Measurements from ENCODE around the gene SLC15A1. TPM values are rescaled to one million over a fixed set of nuclear protein-coding genes. Genes with fewer than 3 reads are reported as not detected.

Gene SLC15A1
- total RNA-seq, 4 donors from 2014 or later = not detected

DNA sequence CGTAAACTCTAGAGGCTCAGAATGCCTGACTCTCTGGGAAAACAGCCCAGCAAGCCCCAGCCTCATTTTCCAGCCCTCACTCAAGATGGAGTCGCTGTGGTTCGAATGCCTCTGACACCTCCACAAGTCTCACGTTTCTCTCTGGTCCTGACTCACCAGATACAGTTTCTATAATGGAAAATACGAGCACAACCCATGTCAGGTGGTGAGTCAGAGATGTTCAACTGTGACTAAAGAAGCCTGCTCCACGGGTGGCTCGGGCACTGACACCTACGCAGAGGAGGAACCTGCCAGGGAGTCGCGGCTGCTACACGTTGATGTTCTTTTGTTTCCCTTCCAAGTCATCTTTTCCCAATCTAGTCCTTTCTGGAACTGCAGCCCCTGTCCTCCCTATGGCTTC lies 88.4 kb downstream of the SLC15A1 start:
- H3K9me3 ChIP-seq = no peaks in the 10 kb centered on the region
- H3K36me3 ChIP-seq = no peaks in the 10 kb centered on the region
- ATAC-seq (no peak), DNase-seq (no peak)
- in situ Hi-C loops (cut with MboI; ENCODE audit: low sequenced_read_pairs in 4 of 4) = loop anchor here (25.0 kb wide), 2 partner anchors 527 to 802 kb away; partner anchors contain the start of gene FARP1 (in 1 of the 4)
- intact Hi-C loops (cut with DNase I; ENCODE audit: low total_unique reads) = no loop called here
- TF ChIP-seq POLR2A (IDR thresholded peaks at IDR 0.05) = no peak
- TF ChIP-seq, protein P1, sequence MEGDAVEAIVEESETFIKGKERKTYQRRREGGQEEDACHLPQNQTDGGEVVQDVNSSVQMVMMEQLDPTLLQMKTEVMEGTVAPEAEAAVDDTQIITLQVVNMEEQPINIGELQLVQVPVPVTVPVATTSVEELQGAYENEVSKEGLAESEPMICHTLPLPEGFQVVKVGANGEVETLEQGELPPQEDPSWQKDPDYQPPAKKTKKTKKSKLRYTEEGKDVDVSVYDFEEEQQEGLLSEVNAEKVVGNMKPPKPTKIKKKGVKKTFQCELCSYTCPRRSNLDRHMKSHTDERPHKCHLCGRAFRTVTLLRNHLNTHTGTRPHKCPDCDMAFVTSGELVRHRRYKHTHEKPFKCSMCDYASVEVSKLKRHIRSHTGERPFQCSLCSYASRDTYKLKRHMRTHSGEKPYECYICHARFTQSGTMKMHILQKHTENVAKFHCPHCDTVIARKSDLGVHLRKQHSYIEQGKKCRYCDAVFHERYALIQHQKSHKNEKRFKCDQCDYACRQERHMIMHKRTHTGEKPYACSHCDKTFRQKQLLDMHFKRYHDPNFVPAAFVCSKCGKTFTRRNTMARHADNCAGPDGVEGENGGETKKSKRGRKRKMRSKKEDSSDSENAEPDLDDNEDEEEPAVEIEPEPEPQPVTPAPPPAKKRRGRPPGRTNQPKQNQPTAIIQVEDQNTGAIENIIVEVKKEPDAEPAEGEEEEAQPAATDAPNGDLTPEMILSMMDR (IDR thresholded peaks at IDR 0.05 in 4 of 5, conservative IDR thresholded peaks at IDR 0.05 in 1 of 5) = no peak
- H3K27me3 ChIP-seq = no peaks in the 10 kb centered on the region
- H3K27ac ChIP-seq = no peak overlapping the region
- no peaks in the 10 kb centered on the region for H3K4me1 ChIP-seq
- no peak overlapping the region for H3K4me3 ChIP-seq

- Histone ChIP-seq H3K27ac (peak overlapping the region in 1 of 4 donors; percentile 9), H3K36me3 (no peaks in the 10 kb centered on the region), H3K27me3 (no peaks in the 10 kb centered on the region), H3K4me1 (no peaks in the 10 kb centered on the region), H3K4me3 (no peak overlapping the region), H3K9me3 (no peaks in the 10 kb centered on the region)
- ATAC-seq (peak; percentile 13 to 48), DNase-seq (no peak)
- no peak for TF ChIP-seq POLR2A (IDR thresholded peaks at IDR 0.05)
- TF ChIP-seq, protein P1 (IDR thresholded peaks at IDR 0.05 in 4 of 5, conservative IDR thresholded peaks at IDR 0.05 in 1 of 5) = no peak
- intact Hi-C loops (cut with DNase I; ENCODE audit: low total_unique reads) (no loop called here), in situ Hi-C loops (cut with MboI; ENCODE audit: low sequenced_read_pairs in 4 of 4) (loop anchor here (10.0 to 25.0 kb wide), 3 partner anchors 513 to 796 kb away; partner anchors contain the start of gene FARP1 (in 2 of the 4))
These were observed 94.3 kb downstream of the SLC15A1 start for GRCh38 chr13:98658131-98658530.

DNA sequence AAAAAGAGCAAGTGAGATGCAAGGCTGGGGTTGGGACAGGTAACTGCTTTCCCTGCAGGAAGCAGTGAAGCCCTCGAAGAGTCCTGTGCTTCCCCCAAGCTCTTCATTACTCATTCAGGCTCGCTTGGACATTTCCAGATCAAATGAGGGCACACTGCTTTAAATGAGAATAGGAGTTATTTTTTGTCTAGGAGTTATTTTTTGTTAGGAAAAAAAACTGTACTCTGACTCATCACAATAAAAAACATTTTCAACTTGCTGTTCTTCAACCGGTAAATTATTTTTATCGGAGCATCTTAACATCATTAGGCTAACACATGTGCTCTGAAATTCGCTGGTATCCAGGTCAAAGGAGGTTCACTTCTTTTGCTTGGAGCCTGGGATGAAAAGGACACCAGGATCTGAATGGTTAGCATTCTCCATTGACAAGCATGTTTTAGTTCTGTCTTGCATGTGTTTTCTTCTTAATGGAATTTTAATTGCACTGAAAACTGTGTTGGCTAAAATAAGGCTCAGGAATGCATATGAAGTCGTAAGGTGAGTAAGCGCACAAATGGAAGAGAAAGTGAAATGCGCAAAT lies 94.9 kb downstream of the SLC15A1 start:
- DNase-seq (no peak), ATAC-seq (no peak)
- Histone ChIP-seq H3K4me3 (no peak overlapping the region), H3K4me1 (no peaks in the 10 kb centered on the region), H3K9me3 (no peaks in the 10 kb centered on the region), H3K36me3 (no peaks in the 10 kb centered on the region), H3K27ac (peak overlapping the region in 1 of 4 donors; percentile 9), H3K27me3 (no peaks in the 10 kb centered on the region)
- intact Hi-C loops (cut with DNase I; ENCODE audit: low total_unique reads) = no loop called here
- in situ Hi-C loops (cut with MboI; ENCODE audit: low sequenced_read_pairs in 4 of 4) = loop anchor here (10.0 to 25.0 kb wide), 3 partner anchors 513 to 795 kb away; partner anchors contain the start of gene FARP1 (in 2 of the 4)
- TF ChIP-seq, protein P1 (IDR thresholded peaks at IDR 0.05 in 4 of 5, conservative IDR thresholded peaks at IDR 0.05 in 1 of 5) = no peak
- no peak for TF ChIP-seq POLR2A (IDR thresholded peaks at IDR 0.05)

- ATAC-seq (no peak), DNase-seq (no peak)
- intact Hi-C loops (cut with DNase I; ENCODE audit: low total_unique reads) (no loop called here), in situ Hi-C loops (cut with MboI; ENCODE audit: low sequenced_read_pairs in 4 of 4) (loop anchor here (10.0 to 25.0 kb wide), 3 partner anchors 511 to 794 kb away; partner anchors contain the start of gene FARP1 (in 2 of the 4))
- Histone ChIP-seq H3K27ac (no peak overlapping the region), H3K4me1 (no peaks in the 10 kb centered on the region), H3K27me3 (no peaks in the 10 kb centered on the region), H3K4me3 (no peak overlapping the region), H3K9me3 (no peaks in the 10 kb centered on the region), H3K36me3 (no peaks in the 10 kb centered on the region)
- no peak for TF ChIP-seq POLR2A (IDR thresholded peaks at IDR 0.05)
- TF ChIP-seq, protein P1 (IDR thresholded peaks at IDR 0.05 in 4 of 5, conservative IDR thresholded peaks at IDR 0.05 in 1 of 5) = no peak
These were observed 96.2 kb downstream of the SLC15A1 start for GRCh38 chr13:98656223-98656622.

Data from gastrocnemius medialis (tissue), 4 donors.